Superior temporal gyrus (tissue), 1 donor: ENCODE data around the gene STUB1.
"Not testable (repeated sequence)": the region's sequence is repeated elsewhere in the genome, so short reads cannot be mapped to it uniquely, and the experiment has no call there.

Source experiments
- DNase-seq: peaks from one replicate; pipeline ENCODE4 v3.0.0-alpha.2; 2016; ENCODE audit errors: extremely low spot score

Gene STUB1

DNA sequence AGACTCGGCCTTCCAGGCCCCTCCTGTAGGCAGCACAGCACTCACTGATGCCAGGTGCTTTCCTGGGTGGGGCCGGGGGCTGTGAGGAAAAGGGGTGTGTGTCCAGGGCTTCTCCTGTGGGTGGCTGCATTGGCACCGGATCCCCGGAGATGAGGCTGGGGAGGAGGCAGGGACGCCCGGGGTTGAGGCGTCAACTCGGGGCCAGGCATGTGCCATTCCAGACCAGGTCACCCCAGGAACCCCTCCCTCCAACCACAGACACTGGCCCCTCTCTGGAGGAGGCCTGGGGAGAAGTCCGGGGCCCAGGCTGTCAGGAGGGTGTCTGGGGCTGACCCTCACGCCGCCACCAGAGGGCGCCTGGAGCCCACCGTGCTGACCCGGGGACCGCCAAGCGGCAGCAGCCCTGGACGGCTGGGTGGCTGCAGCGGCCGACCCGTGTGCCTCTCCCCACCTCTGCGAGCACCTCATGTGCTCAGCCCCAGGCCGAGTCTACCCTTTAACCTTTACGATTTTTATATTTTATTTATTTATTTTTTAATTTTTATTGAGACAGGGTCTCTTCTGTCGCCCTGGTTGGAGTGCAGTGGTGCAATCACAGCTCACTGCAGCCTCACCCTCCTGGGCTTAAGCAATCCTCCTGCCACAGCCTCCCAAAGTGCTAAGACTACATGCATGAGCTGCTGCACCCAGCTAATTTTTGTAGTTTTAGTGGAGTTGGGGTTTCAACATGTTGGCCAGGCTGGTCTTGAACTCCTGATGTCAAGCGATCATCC is 31.5 kb downstream of the STUB1 start:
- peak; percentile 79 for DNase-seq

DNA sequence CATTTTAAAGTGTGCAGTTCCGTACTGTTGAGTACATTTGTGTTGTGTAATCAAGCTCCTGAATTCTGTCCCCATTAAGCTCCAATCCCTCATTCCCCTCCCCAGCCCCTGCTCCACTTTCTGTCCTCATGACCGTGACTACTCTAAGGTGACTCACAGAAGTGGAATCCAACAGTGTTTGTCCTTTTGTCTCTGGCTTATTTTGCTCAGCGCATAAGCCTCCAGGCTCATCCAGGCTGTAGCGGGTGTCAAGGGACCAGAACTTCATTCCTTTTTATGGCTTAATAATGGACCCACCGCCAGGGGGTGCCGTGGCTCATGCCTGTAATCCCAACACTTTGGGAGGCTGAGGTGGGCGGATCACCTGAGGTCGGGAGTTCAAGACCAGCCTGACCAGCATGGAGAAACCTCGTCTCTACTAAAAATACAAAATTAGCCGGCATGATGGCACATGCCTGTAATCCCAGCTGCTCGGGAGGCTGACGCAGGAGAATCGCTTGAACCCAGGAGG is 32.6 kb downstream of the STUB1 start:
- not testable (repeated sequence) for DNase-seq

DNA sequence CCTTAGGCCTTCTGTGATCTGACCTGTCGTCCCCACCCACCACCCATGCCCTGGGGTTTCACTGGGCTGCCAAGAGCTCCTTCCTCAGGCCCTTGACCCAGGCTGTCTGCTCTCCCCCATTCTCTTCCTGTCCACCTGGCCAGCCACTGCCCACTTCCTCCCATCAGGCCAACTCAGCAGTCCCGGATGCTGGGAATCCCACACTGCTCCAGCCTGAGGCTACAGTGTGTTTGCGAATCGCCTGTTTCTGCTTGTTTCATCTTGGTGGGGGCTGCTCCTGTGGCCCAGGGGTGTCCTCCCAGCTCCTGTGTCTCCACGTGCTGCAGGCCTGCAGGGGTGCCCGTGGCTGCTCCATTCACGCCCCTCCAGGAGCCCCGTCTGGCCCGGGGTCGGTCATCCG is 33.9 kb downstream of the STUB1 start:
- no peak for DNase-seq

DNA sequence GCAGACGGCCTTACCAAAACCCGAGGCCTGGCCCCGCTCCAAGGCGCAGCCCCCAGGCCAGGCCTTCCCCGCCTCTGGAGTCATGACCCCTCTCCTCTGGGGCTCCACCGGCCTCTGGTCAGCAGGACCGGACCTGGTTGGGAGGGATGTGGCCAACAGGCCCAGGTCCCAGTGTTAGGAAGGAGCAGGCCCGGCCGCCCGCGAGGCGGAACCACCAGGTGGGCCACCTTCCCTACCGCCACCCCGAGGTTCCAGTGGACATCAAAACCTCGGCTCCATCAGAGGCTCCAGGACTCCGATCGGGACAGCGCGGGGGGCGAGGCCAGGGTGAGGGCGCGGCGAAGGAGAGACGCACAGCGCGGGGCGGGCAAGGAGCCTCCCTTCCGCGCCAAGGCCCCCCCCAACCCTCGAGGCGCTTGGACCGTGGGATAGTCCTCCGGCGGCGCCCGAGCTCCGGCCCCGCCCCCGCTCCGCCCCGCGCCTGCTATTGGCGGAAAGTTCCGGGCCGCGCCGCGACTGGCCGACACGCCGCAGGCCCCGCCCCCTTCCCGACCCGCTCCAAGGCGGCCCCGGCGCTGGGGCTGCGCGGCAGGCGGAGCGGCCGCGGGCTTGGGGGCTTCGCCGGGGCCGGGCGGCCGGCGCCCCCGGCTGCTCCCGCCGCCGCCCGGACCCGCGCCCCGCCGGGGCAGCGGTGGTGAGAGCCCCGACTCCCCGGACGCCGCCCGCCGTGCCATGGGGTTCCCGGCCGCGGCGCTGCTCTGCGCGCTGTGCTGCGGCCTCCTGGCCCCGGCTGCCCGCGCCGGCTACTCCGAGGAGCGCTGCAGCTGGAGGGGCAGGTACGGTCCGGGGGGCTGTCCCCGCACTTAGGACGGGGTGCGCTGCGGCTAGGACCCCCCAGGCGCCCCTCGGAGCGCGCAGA is 34.6 kb downstream of the STUB1 start, which contains the start of gene METRN:
TSS of gene METRN (plus strand) at position 561 of the 919 bp plus-strand sequence. CDS start at position 733, 172 bp downstream.
- DNase-seq, result peak; percentile 87

DNA sequence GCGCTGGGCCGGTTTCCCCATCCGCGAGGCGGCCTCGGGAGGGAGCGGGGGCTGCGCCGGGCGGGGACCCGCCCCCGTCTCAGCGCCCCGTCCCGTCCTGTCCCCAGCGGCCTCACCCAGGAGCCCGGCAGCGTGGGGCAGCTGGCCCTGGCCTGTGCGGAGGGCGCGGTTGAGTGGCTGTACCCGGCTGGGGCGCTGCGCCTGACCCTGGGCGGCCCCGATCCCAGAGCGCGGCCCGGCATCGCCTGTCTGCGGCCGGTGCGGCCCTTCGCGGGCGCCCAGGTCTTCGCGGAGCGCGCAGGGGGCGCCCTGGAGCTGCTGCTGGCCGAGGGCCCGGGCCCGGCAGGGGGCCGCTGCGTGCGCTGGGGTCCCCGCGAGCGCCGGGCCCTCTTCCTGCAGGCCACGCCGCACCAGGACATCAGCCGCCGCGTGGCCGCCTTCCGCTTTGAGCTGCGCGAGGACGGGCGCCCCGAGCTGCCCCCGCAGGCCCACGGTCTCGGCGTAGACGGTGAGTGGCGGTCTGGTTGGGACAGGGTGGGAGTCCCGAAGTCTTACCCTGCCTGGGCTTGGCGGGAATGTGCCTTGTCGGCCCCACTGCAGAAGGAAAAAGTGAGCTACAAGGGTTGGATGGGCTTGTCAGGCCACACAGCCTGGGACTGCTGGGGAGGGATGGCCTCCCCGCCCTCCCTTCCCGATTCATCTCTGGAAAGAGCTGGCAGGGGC is 35.4 kb downstream of the STUB1 start:
- DNase-seq, result no peak

DNA sequence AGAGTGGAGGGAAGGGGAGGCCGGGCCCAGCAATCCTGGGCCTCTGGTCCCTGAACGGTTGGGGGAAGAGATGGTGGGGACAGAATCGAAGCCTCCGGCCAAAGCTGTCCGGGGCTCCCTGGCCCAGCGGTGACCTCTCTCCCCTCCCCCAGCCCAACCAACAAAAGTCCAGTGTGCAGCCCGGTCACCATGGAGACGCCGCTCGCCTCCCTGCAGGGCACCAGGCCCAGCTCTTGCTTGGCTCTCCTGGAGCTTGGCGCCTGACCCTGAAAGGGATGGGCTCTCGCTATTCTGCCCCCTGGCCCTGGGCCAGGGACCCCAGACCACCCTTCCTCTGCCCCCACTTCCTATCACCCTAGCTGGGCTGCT is 36.0 kb downstream of the STUB1 start:
- peak; percentile 90 for DNase-seq

DNA sequence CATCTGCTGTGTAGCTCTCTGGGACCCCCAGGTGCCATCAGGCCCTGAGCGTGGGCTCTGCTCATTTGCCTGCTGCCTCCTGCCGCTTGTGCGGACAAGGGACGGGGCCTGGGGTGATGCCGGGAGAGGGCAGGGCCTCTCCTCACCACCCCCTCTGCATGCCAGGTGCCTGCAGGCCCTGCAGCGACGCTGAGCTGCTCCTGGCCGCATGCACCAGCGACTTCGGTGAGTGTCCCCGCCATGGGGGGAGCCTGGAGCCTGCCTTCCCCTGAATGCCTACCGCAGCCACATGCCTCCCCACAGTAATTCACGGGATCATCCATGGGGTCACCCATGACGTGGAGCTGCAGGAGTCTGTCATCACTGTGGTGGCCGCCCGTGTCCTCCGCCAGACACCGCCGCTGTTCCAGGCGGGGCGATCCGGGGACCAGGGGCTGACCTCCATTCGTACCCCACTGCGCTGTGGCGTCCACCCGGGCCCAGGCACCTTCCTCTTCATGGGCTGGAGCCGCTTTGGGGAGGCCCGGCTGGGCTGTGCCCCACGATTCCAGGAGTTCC is 36.6 kb downstream of the STUB1 start:
- no peak for DNase-seq

DNA sequence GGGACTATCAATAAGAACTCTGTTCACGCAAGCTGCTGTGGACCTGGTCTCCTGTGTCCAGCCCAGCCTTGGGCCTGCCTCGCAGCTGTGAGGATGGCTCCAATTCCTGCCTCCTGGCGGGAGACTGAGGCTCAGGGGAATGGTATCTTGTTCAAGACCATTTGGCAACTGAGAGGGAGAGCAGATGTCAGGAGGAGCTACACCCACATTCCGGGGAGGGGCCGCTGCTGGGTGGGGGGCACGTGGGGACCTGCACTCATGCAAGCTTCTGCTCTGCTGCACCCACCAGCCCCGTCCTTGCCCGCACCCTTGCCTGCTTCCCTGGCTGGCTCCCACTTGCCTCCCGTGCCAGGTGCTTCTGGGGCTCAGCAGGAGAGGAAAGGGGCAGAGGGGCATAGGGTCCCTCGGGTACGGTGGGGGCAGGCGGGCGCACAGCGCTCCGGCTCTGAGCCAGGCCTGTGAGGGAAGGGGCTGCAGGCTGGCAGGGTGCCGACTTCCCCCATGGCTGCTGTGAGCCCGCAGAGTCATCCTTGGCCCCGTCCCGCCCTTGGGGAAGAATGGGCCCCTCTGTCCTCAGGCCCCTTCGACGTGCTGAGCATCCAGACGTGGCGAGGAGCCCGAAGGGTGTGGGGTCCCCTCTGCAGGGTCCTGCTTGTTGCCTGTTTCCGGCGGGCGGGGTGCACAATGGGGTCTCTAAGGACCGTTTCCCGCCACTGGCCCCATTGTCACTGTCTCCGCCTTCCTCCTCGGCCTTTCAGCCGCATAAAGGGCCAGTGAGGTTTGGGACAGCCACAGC is 37.4 kb downstream of the STUB1 start:
- no peak for DNase-seq

DNA sequence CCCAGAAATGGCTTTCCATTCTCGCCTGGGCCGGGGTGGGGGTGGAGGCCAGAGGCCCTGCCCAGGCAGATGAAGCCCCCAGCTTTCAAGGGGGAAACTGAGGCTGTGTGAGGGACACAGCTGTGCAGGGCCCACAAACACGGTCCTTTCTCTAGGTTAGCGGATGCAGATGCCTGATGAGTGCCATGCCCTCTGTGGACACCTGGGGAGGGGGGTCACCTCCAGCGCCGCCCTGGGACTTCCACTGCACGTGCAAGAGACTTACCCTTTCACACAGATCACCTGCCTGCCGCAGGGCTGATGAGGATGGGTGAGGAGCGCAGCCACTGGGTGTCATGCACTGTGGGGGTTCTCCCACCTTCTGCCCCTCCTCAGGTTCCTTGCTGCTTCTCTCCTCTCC is 38.2 kb downstream of the STUB1 start:
- no peak for DNase-seq

DNA sequence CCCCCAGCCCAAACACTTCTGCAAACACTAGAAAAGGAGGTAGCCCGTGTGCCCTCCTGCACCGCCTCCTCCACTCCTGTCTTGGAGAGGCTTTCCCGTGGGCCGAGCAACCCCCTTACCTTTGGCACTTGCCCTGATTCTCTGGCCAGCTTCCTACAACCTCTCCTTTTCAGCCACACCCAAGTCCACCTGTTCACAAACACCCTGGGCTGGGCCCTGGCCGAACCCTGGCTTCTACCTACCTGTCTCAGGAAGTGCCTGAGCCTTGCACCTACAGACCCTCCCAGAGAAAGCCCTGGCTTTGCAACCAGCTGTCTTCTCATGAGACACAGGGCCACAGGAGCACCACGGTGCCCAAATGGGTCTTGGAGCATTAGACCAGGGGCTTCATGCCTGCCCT is 38.7 kb downstream of the STUB1 start:
- no peak for DNase-seq

DNA sequence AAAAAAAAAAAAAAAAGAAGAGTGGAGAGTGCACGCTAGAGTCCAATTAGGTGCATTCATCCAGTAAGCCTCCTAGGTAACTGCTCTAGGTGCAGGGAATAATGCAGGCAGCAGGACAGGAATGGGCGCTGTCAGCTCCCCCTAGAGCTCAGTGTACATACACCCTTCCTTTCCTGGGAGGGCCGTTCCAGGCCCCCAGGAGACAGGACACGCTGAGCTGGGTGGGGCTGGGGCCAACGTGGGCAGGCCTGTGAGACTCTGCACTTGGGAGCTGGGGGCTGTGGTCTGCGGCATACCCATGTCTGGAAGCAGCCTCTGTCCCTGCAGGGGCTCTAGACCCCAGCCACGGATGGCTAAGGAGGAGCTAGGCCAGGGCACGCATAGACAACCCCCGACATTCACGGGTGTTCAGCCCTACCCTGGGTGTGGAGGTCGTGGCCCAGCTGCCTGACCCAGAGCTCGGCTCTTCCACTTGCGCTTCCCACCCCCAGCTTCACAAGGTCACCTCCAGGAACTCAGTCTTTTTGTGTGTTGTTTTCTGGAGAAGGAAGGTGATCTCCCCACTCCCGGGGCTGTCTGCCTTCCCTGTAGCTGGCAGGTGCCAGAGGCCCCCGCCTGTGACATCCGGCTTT is 39.7 kb downstream of the STUB1 start:
- DNase-seq, result no peak

DNA sequence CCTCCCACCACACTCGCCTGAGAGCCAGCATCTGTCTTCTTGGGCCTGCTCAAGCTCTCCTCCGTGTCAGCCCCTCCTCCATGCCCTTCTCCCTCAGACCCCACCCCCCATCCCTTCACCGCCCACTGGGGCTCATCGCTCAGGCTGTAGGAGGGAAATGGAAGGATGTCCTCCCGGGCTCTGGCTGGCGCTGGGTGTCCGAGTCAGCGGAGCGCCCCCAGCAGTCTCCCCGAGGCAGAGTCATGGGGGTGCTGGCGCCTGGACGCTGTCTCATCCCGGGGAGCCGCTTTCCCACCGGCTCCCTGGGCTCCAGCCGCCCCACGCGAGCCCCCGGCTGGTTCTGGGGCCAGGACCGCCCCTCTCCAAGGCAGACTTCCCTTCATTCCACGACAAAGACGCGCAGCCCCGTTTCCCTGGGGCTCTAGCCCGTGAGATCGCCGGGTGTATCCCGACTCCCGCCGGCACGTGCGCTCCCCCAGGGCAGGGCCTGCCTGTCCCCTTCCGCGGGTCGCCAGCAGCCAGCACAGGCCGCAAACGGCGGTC is 40.3 kb downstream of the STUB1 start:
- DNase-seq, result peak; percentile 60

DNA sequence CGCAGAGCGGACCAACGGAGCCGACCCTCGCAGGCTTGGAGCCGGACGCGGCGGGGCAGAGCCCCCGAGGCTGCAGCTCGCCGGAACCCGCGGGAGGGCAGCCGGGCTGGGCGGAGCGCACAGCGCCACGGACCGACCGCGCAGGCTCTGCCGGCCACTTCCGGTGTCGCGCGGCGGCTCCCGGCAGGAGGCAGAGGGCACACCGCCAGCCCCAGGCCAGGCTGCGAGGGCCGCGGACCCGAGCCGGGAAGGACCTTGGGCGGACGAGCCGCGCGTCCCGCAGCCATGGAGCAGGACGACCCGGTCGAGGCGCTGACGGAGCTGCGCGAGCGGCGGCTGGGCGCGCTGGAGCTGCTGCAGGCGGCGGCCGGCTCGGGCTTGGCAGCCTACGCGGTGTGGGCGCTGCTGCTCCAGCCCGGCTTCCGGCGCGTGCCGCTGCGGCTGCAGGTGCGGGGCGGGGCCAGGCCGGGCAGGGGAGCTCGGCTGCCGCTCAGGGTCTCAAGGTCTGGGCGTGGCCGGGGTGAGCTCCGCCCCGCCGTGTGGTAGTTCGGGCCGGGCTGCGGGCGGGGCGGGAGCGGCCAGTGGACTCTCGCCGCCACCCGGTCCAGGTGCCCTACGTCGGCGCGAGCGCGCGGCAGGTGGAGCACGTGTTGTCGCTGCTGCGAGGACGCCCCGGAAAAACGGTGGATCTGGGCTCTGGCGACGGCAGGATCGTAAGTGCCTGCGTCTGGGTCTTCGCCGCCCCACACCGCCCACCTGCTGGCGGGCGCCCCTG is 41.0 kb downstream of the STUB1 start, which contains the start of gene ANTKMT:
TSS of gene ANTKMT (plus strand) at position 157 of the 775 bp plus-strand sequence. CDS start at position 286, 129 bp downstream.
- DNase-seq, result peak; percentile 76

DNA sequence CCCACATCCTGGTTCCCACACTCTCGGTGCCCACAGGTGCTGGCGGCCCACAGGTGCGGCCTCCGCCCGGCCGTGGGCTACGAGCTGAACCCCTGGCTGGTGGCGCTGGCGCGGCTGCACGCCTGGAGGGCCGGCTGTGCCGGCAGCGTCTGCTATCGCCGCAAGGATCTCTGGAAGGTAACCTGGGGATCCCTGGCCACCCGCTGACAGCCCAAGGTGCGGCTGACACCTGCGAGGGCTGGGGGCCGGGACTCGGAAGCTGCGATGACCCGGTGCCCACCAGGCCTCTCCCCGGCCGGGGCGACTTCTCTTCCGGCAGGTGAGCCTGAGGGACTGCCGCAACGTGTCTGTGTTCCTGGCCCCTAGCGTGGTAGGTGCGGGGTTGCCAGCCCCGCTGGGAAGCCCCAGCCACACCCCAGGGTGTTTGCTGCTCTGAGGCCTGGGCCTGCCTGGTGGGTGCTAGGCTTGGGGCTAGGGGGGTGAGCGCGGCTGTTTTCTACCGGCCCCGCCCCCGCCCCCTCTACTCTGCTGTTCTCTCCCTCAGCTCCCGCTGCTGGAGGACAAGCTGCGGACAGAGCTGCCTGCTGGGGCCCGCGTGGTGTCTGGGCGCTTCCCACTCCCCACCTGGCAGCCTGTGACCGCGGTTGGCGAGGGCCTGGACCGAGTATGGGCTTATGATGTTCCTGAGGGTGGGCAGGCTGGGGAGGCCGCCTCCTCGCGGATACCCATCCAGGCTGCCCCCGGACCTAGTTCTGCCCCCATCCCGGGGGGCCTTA is 41.7 kb downstream of the STUB1 start:
- no peak for DNase-seq

DNA sequence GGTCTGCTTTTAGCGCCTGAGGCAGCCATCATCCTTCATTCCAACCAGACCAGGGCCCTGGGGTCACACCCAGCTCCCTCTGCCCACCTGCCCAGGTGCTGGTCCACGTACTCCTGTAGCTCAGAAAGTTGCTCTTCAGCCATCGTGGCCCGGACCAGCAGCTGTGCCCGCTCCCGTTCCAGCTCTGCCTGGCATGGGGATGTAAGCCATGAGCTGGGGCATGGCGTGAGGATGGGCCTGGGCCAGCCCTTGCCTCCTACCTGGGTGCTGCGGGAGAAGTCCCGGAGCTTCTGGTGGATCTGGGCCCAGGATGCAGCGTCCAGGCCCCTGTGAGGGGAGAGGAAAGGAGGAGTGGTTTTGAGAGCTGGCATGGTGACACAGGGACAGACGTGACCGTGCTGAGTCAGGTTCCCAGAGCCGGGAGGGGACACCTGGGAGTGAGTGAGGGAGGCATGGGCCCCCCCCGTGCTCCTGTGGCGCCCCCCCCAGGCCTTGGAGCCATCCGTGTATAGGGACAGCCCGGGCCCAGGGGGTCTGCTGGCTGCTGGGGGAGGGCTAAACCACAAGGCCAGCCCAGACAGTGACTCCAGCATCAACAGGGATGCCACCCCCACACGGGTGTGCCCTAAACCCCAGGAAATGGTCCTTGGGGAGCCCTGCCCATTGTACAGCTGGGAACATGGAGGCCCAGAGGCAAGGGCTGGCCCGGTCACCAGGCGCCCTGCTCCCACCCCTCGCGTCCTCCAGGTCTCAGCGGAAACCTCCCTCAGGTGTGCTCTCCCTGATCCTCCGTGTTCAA is 42.8 kb downstream of the STUB1 start:
- no peak for DNase-seq

DNA sequence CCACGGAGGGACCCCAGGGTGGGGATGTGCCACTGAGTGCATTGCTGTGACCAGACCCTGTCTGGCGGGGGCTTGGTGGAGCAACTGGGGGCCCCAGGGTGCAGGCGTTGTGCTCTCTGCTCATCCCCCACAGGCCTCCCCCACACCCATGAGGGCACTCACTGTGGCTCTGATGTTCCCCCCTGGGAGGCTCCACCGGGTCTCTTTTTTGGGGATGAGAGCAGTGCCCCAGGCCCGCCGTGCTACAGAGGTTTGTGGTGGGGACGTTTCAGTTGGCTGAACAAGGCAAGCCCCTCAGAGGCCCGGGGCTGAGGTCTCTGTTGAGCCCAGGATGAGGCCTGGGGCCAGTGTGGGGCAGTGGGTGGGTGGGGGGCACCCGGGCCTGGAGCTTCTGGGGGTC is 43.5 kb downstream of the STUB1 start:
- DNase-seq, result no peak
